GM21529 (cell line): ENCODE data around the gene GUCY2C.

Source experiments
- ATAC-seq: cut with Tn5 transposase; IDR thresholded peaks from one replicate; pipeline ENCODE4 v1.9.1; 2021; ENCODE audit not compliant: unreplicated experiment

The GUCY2C gene

GRCh38 chr12:14629832-14630710 lies 66.3 kb downstream of the GUCY2C start:
- peak; percentile 99 for ATAC-seq

DNA sequence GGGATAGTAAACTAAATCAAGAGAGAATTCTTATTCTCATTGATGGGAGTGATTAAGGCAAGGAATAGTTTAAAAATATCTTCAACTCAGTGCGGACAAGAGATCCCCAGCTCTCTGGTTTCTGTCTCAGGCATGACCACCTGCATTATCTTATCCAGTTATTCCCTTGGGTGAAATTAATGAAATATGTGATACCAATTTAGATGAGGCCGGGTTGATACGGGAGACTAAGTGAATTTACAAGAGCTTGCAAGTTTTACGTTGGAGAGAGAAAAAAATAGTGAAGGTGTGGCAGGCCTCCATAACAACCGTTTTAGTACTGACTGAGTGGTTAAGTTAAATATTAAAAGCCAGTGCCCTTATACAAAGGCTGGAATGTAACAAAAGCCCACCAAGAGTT lies 67.6 kb downstream of the GUCY2C start:
- ATAC-seq = no peak

DNA sequence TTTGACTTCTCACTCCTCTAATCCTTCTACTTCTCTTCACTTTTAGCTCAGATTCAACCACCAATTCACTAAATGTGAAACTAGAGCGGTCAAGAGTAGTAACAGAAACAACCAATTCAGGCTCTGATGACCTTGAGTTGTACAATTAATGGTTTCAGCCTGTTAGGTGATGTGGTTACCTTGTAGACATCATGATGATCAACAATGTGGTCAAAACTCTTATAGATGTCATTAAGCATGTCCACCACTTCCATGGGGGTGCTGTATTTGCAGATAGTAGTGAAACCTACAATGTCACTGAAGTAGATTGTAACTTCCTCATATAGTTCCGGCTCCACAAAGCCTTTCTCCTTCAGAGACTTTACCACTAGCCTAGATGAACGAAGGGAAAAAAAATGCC lies 74.6 kb downstream of the GUCY2C start:
- ATAC-seq = peak; percentile 65

- ATAC-seq = peak; percentile 59
Observed at GRCh38 chr12:14619741-14620501, 76.5 kb downstream of the GUCY2C start.

- ATAC-seq = no peak
Observed at GRCh38 chr12:14618983-14619382, 77.4 kb downstream of the GUCY2C start.

- ATAC-seq = peak; percentile 47
Observed at GRCh38 chr12:14614704-14615121, 81.7 kb downstream of the GUCY2C start.

DNA sequence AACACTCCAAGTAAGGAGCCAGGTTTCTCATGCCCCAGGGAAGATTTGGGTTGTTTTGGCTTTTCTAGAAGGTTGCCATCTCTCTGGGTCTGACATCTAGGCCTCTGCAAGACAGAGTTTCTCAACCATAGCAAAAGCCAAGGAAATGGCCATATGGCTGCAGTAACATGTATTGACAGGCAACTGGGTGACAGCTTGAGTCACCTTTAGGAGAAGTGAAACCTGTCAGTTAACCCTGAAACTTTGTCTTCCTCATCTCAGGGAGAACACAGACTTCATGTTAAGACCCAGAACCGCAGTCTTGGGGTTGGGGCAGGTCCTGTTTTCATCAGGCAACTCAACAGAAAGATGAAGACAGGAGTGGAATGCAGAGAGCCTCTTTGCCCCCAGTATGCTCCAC lies 82.7 kb downstream of the GUCY2C start:
- peak; percentile 96 for ATAC-seq

DNA sequence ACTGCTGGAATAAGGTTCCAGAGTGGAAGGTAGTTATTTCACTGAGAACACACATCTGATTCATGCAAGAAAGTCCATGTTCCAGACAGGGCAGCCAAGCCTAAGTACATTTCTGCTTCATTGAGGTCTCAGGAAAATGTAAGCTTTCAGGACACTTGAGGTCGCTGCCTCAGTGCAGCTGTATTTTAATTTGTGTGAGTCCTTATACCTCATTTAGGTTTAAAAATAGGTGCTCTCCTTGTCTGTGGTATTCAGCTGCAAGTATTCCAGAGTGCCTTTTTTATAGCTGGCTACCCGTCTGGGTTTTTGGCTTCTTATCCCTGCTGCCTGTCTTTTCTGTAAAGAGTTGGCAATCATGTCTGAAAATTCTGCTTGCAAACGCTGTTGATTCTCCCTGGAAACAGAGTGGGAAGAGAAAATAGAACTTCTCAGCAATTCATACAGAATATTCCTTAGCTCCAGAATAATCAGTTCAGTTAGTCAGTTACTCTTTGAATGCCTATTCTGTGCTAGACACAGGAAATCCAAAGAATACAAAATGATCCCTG lies 83.4 kb downstream of the GUCY2C start:
- no peak for ATAC-seq

DNA sequence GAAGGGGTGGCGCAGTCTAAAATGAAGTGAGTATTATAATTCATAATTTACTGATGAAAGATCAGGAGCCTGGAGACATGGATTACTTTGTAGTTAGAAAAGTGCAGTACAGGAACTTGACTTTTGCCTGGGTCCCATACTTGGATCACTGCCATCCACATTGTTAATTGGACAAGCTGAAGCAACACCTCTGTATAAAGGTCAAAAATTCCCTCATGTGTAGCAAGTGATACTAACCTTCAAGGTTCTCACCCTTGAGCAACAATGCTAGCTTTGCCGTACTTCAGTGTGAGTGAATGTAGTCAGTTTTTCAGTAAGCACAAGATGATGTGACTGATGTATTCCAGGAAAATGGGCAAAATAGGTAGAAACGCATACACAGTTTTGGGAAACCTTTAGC lies 84.1 kb downstream of the GUCY2C start:
- no peak for ATAC-seq

DNA sequence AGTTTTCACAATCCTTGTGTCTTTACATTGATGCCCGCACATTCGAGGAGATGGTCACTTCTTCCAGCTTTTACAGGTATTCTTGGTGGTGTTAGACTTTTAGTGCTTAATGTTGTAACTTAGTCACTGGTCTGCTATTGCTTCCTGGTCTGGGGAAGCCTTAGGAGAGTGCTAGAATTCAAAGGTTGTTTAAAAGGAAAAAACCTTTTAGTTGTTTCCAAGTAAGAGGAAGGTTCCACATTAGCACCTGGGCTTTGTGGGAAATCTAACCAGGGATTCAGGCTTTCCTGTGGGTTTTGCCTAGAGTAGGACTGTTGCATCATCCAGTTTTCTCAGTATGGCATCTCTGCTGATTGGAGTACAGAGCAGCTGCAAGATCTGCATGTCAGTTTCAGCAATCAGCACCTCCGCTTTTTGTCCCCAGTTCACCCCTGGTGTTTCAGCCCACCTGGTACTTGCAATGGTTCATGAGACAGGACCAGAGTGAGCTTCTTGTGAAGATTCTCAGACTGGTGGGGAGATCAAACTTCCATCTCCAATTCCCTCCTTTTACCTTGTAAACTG lies 84.7 kb downstream of the GUCY2C start:
- ATAC-seq = no peak

- ATAC-seq = no peak
Observed at GRCh38 chr12:14607568-14607967, 88.8 kb downstream of the GUCY2C start.

GRCh38 chr12:14605401-14605989 lies 90.9 kb downstream of the GUCY2C start:
- no peak for ATAC-seq

DNA sequence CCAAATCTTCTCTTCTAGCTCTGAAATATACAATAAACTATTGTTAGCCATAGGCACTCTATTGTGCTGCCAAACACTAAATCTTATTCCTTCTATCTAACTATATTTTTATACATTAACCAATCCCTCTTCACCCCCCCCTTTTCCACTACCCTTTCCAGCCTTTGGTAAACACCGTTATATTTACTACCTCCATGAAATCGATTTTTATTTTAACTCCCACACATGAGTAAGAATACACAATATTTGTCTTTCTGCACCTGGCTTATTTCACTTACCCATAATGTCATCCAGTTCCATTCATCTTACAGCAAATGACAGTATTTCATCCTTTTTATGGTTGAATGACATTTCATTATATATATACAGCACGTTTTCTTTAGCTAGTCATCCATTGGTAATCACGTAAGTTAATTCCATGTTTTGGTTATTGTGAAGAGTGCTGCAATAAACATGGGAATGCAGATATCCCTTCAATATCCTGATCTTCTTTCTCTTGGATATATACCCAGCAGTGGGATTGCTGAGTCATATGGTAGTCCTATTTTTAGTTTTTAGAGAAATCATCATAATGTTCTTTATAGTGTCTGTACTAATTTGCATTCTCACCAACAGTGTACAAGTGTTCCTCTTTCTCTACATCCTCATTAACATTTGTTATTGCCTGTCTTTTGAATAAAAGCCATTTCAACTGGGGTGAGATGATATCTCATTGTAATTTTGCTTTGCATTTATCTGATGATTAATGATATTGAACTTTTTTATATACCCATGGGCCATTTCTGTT lies 94.5 kb downstream of the GUCY2C start:
- ATAC-seq = no peak

DNA sequence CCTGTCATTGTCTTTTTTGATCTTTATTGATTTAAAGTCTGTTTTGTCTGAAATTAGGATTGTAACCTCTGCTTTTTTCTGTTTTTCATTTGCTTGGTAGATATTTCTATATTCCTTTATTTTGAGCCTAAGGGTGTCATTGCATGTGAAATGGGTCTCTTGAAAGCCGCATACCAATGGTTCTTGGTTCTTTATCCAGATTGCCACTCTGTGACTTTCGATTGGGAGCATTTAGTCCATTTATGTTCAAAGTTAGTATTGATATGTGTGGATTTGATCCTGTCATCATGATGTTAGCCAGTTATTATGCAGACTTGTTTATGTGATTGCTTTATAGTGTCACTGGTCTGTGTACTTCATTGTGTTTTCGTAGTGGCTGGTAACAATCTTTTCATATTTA lies 98.9 kb downstream of the GUCY2C start:
- ATAC-seq = no peak

DNA sequence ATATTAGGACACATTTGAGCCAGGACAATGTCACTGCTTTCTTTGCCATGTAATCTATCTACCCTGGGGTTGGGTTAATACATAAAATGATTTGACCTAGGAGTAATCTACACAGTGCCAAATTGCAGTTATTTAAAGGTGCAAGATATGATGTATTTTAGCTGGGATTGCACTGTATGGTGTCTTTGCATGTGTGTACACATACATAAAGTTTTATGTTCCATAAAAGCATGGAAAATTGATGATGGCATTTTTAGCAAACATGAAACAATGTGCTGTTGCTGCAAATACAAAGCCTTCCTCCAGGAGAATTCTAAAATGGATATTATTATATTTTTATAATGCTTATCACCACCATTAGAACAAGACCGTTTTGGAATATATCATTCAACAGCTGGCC lies 104.7 kb downstream of the GUCY2C start:
- no peak for ATAC-seq

DNA sequence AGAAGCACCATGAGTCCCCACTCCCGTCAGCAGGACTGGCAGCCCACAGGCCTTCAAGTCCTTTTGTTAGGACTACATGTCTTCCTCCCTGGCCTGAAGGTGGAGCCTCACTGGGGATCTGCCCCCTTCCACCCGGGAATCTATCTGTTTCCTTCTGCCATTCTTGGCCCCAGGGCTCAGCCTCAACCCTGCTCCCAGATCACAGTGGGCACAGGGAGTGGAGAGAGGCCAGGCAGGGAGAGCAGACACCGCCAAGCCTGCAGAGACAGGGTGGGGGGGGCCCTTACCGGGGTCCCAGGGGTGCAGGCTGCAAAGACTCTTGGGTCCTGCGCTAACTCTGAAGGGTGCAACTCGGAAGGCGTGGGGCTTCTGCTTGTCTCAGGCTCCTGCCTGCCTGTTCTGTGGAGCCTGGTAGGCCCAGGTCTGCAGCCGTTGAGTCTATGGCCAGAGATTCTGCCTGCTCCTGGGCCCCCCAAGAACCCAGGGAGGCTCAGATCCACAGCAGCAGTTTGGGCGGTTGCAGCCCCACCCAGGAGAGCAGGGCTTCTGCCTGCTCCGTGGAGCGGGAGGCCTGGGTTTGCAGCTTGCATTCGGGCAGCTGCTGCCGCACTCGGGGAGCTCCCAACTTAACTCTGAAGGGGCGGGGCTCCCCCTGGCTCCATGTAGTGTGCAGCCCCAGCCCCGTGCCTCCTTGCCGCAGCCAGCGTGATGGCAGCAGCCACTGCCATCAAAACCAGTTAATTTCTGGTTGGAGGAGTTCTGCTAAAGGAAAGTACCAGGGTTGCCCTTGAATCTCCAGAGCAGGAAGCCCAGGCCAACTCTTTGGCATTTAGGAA lies 107.0 kb downstream of the GUCY2C start:
- ATAC-seq = no peak

- no peak for ATAC-seq
Observed at GRCh38 chr12:14588571-14588970, 107.8 kb downstream of the GUCY2C start.

DNA sequence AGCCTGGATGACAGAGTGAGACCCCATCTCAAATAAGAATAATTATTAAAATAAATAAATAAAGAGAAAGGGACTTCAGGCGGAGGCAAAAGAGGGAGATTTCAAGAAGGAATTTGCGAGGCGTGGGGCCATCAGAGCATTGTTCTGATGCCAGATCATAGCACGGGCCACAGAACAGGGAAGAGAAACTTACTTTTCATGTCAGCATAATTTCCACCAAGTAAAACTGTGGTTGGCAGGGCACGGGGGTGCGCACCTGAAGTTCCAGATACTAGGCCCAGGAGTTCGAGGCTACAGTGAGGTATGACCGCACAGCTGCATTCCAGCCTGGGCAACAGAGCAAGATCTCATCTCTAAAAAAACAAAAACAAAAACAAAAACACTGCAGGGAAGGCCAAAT lies 117.8 kb downstream of the GUCY2C start:
- no peak for ATAC-seq

DNA sequence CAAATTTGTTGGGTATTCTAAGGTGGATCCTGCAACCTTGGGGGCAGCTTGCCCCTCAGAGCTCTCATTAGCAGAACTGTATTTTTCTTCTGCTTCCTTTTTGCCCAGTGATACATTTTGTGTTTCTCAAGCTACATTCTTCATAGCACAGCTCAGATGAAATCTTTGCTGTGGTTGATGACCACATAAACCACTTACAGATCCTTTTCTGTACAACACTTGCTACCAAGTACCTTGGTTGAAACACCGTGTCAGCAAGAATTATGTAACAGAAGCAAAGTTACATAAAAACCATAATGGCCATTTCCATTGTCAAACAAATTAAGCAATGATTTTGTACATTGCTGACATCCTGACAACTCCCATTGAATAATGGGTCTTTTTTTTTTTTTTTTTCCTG lies 119.1 kb downstream of the GUCY2C start:
- ATAC-seq = peak; percentile 62

GRCh38 chr12:14576896-14577295 lies 119.5 kb downstream of the GUCY2C start:
- ATAC-seq = no peak
